Neural progenitor cell (in vitro differentiated cells): ENCODE measurements around the gene H1-8. TPM values are rescaled to one million over a fixed set of nuclear protein-coding genes. Genes with fewer than 3 reads are reported as not detected.

Experiments
- DNase-seq: peaks from one replicate; pipeline ENCODE4 v3.0.0-alpha.2; 2016; ENCODE audit warnings: low spot score
- H2AFZ ChIP-seq: fragments of 200-600 bp; sonication (generic); replicated peaks from 2 replicates; pipeline ENCODE4 v1.6.1; 2016; ENCODE audit warnings: antibody characterized with exemption
- H3F3A ChIP-seq: fragments of 200-600 bp; sonication (generic); 2 replicates; pipeline ENCODE4 v1.6.1; 2016; ENCODE audit warnings: antibody characterized with exemption, low read depth
- H3K27ac ChIP-seq: fragments of 200-600 bp; sonication (generic); 2 replicates; pipeline ENCODE4 v1.5.1; 2016; ENCODE audit warnings: mild to moderate bottlenecking
- H3K27me3 ChIP-seq: fragments of 200-600 bp; sonication (generic); 2 replicates; pipeline ENCODE4 v1.6.1; 2016; ENCODE audit warnings: mild to moderate bottlenecking, moderate library complexity
- H3K36me3 ChIP-seq: fragments of 200-600 bp; sonication (generic); 2 replicates; pipeline ENCODE4 v1.5.1; 2016
- H3K4me1 ChIP-seq: fragments of 200-600 bp; sonication (generic); 2 replicates; pipeline ENCODE4 v1.6.1; 2016; ENCODE audit warnings: mixed run types
- H3K4me2 ChIP-seq: fragments of 200-600 bp; sonication (generic); 2 replicates; pipeline ENCODE4 v1.6.1; 2016
- H3K4me3 ChIP-seq: fragments of 200-600 bp; sonication (generic); 2 replicates; pipeline ENCODE4 v1.5.1; 2016
- H3K79me2 ChIP-seq: fragments of 200-600 bp; sonication (generic); 2 replicates; pipeline ENCODE4 v1.6.1; 2016; ENCODE audit warnings: low read depth
- H3K9ac ChIP-seq: fragments of 200-600 bp; sonication (generic); 2 replicates; pipeline ENCODE4 v1.6.1; 2016
- H3K9me3 ChIP-seq: fragments of 200-600 bp; sonication (generic); 2 replicates; pipeline ENCODE4 v1.5.1; 2016; ENCODE audit warnings: low read depth
- H4K20me1 ChIP-seq: fragments of 200-600 bp; sonication (generic); 2 replicates; pipeline ENCODE4 v1.6.1; 2016; ENCODE audit warnings: low read depth
- H3K27ac Mint-ChIP-seq: 3 replicates; pipeline ENCODE4 v1.8.0; 2021; ENCODE audit warnings: mixed read lengths
- H3K27me3 Mint-ChIP-seq: 2 replicates; pipeline ENCODE4 v1.8.0; 2022; ENCODE audit warnings: low read depth, mild to moderate bottlenecking, inconsistent platforms, moderate library complexity, mixed read lengths; ENCODE audit not compliant: insufficient read depth
- H3K36me3 Mint-ChIP-seq: 3 replicates; pipeline ENCODE4 v1.8.0; 2021; ENCODE audit warnings: mixed read lengths
- H3K4me1 Mint-ChIP-seq: 3 replicates; pipeline ENCODE4 v1.8.0; 2021; ENCODE audit warnings: mixed read lengths
- H3K4me3 Mint-ChIP-seq: 3 replicates; pipeline ENCODE4 v1.8.0; 2021; ENCODE audit warnings: mild to moderate bottlenecking, moderate library complexity, mixed read lengths
- H3K9me3 Mint-ChIP-seq: 3 replicates; pipeline ENCODE4 v1.8.0; 2020; ENCODE audit warnings: mixed read lengths
- EZH2 ChIP-seq: fragments of 200-600 bp; sonication (generic); IDR thresholded peaks from 2 replicates; pipeline ENCODE4 v1.6.1; 2017; ENCODE audit warnings: antibody characterized with exemption, mild to moderate bottlenecking, moderate library complexity
- EZH2phosphoT487 ChIP-seq: fragments of 200-600 bp; sonication (generic); IDR thresholded peaks from 2 replicates; pipeline ENCODE4 v1.6.1; 2017; ENCODE audit warnings: antibody characterized with exemption
- total RNA-seq: library from RNA; depleted of rRNA; stranded (reverse); fragments of >200 nt; gene quantifications from 2 replicates; pipeline ENCODE4 v1.2.3, GENCODE V29; 2015; ENCODE audit warnings: low replicate concordance
- TF ChIP-seq, protein P1 (sequence below): fragments of 200-600 bp; sonication (generic); IDR thresholded peaks from 2 replicates; pipeline ENCODE4 v1.5.1; 2017; ENCODE audit warnings: antibody characterized with exemption, mild to moderate bottlenecking

H1-8 gene
- total RNA-seq, 1 donor from 2014 or later = not detected

DNA sequence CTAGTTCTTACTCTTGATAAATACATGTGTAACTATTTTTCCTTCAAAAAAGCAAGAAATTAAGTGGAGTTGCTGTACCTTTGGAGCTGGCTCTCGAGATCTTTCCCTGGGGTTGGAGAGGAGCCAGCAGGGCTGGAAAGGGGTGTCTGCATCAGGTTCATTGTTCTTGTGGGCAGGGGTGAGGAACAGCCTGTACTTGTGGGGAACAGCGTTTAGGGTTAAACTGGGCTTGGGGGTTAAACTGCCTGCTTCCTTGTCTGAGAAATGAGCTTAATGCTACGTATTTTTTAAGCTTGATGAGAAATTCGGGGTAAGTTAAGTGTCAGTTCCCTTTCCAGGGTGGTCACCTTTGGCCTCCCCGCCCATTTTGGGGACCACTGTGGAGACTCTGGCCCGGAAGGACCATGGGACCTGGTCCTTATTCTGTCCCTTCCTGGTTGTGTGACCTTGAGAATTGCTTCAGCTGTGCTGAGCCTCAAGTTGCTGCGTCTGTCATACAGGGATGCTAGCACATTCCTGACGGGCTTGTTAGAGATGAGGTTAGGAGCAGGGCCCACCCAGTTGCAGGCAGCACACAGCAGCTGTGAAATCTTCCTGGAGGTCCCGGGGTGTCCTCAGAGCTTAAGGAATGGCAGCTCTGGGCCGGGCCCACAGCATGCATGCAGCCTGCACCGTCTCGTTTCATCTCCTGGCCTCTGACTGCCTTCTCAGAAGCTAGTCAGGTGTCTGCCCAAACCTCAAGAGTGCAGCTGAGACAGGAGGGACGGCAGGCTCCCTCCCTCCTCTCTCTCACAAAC lies 11.6 kb downstream of the H1-8 start:
- Histone ChIP-seq H3K4me1 (peaks cover 42% of the 10 kb centered on the region), H2AFZ (no peak overlapping the region), H3K27ac (no peak overlapping the region), H3K4me2 (peak overlapping the region; percentile 6), H3K79me2 (no peaks in the 10 kb centered on the region), H3K9ac (no peak overlapping the region), H3F3A (peaks cover 9% of the 10 kb centered on the region), H3K27me3 (no peaks in the 10 kb centered on the region), H3K36me3 (no peaks in the 10 kb centered on the region), H3K4me3 (no peak overlapping the region), H4K20me1 (no peaks in the 10 kb centered on the region), H3K9me3 (no peaks in the 10 kb centered on the region)
- H3K27me3 Mint-ChIP-seq = peaks cover 12% of the 10 kb centered on the region
- H3K9me3 Mint-ChIP-seq = no peaks in the 10 kb centered on the region
- no peaks in the 10 kb centered on the region for H3K36me3 Mint-ChIP-seq
- no peak overlapping the region for H3K4me3 Mint-ChIP-seq
- H3K4me1 Mint-ChIP-seq = peaks cover 55% of the 10 kb centered on the region
- peak; percentile 39 for DNase-seq
- TF ChIP-seq EZH2 (no peak), EZH2phosphoT487 (no peak)
- TF ChIP-seq, protein P1, sequence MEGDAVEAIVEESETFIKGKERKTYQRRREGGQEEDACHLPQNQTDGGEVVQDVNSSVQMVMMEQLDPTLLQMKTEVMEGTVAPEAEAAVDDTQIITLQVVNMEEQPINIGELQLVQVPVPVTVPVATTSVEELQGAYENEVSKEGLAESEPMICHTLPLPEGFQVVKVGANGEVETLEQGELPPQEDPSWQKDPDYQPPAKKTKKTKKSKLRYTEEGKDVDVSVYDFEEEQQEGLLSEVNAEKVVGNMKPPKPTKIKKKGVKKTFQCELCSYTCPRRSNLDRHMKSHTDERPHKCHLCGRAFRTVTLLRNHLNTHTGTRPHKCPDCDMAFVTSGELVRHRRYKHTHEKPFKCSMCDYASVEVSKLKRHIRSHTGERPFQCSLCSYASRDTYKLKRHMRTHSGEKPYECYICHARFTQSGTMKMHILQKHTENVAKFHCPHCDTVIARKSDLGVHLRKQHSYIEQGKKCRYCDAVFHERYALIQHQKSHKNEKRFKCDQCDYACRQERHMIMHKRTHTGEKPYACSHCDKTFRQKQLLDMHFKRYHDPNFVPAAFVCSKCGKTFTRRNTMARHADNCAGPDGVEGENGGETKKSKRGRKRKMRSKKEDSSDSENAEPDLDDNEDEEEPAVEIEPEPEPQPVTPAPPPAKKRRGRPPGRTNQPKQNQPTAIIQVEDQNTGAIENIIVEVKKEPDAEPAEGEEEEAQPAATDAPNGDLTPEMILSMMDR = no peak
- peak overlapping the region; percentile 79 for H3K27ac Mint-ChIP-seq

DNA sequence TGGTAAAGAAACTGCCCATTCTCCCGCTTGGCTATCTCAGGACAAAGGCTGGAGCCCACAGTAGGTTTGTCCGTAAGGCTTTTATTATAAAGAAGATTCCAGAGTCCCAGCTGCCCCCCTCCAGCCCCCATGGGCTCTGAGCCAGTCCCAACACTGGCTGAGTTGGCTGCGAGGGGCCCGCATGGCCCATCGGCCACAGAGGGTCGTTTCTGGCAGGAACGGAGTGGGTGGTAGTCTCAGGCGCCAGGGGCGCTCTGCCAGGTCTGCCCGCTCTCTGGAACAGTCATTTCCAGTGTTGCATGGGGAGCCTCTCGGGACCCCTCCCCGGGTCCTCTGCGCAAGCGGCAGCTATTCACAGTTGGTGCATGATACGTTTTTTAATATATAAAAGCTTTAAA lies 12.2 kb downstream of the H1-8 start:
- Mint-ChIP-seq H3K9me3 (no peaks in the 10 kb centered on the region), H3K4me3 (no peak overlapping the region), H3K27ac (peak overlapping the region; percentile 79), H3K36me3 (no peaks in the 10 kb centered on the region), H3K27me3 (peaks cover 12% of the 10 kb centered on the region), H3K4me1 (peaks cover 55% of the 10 kb centered on the region)
- no peak overlapping the region for H3K4me3 ChIP-seq
- TF ChIP-seq EZH2phosphoT487 (no peak), EZH2 (no peak)
- TF ChIP-seq, protein P1 = no peak
- no peaks in the 10 kb centered on the region for H3K79me2 ChIP-seq
- H3K4me1 ChIP-seq = peaks cover 42% of the 10 kb centered on the region
- no peaks in the 10 kb centered on the region for H3K36me3 ChIP-seq
- H3K4me2 ChIP-seq = peak overlapping the region; percentile 6
- no peak overlapping the region for H2AFZ ChIP-seq
- no peak overlapping the region for H3K9ac ChIP-seq
- no peak overlapping the region for H3K27ac ChIP-seq
- H3K9me3 ChIP-seq = no peaks in the 10 kb centered on the region
- H3K27me3 ChIP-seq = no peaks in the 10 kb centered on the region
- no peak for DNase-seq
- H4K20me1 ChIP-seq = no peaks in the 10 kb centered on the region
- peaks cover 9% of the 10 kb centered on the region for H3F3A ChIP-seq

DNA sequence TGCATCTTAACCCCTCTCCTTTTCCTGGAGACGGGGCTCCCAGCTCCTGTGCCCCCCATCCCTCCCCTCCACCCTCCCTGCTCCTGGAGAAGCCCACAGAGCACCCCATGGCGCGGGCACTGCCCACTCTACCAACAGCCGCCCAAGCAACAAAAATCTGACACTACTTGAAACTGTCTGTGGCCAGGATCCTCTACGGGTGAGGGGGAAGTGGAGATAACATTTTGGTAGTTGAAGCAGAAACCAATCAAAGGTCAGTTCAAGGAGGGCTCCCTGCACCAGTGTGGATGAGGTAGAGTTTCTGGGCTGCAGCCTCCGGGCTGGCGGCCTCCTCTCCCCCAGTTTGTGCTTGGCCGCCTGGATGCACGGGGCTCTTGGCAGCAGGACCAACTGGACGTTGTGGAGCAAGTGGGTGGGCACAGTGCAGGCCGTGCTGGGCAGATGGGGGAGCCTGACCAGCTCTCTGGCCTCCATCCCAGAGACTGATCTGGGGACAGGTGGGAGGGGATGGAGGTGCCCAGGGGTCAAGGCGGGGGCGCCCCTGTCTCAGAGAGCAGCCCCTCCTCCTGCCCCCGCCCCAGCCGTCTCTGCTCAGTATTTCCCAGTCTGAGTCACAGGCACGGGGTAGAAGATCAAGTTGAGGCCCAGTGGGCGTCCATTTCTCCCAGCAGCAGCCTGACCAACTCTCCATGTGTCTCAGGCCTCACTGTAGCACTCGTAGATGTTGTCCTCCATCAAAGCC lies 12.8 kb downstream of the H1-8 start:
- H3K27ac ChIP-seq = no peak overlapping the region
- H3K4me2 ChIP-seq = no peak overlapping the region
- no peak overlapping the region for H3K4me3 ChIP-seq
- peaks cover 9% of the 10 kb centered on the region for H3F3A ChIP-seq
- H3K36me3 ChIP-seq = no peaks in the 10 kb centered on the region
- H2AFZ ChIP-seq = no peak overlapping the region
- Mint-ChIP-seq H3K4me1 (peaks cover 59% of the 10 kb centered on the region), H3K9me3 (no peaks in the 10 kb centered on the region), H3K4me3 (no peak overlapping the region), H3K27me3 (peaks cover 12% of the 10 kb centered on the region), H3K27ac (no peak overlapping the region), H3K36me3 (no peaks in the 10 kb centered on the region)
- H4K20me1 ChIP-seq = no peaks in the 10 kb centered on the region
- DNase-seq = no peak
- no peaks in the 10 kb centered on the region for H3K9me3 ChIP-seq
- peaks cover 46% of the 10 kb centered on the region for H3K4me1 ChIP-seq
- TF ChIP-seq EZH2 (no peak), EZH2phosphoT487 (no peak)
- TF ChIP-seq, protein P1 = no peak
- no peak overlapping the region for H3K9ac ChIP-seq
- H3K27me3 ChIP-seq = no peaks in the 10 kb centered on the region
- H3K79me2 ChIP-seq = no peaks in the 10 kb centered on the region
